ENCODE measurements around the gene KRT40. TPM values are rescaled to one million over a fixed set of nuclear protein-coding genes. Genes with fewer than 3 reads are reported as not detected.

Gene KRT40
- total and polyA plus RNA-seq, 9 of the 15 experiments (the other 6 are each of a cell fraction or from before 2014, with no cell fraction given), result not detected

- Histone ChIP-seq H4K20me1 (replicated peaks; ENCODE audit: control insufficient read depth, insufficient read depth, low read length) (no peaks in the 10 kb centered on the region), H3K4me3 (no peak overlapping the region), H3K9ac (ENCODE audit: insufficient read depth in 1 of 2, low read depth in 2 of 2, low read length in 2 of 2) (no peak overlapping the region), H3K9me3 (replicated peaks; ENCODE audit: control insufficient read depth, insufficient read depth, low read depth, low read length) (no peaks in the 10 kb centered on the region), H3K36me3 (ENCODE audit: control insufficient read depth, insufficient read depth, low read length) (no peaks in the 10 kb centered on the region), H3K27ac (ENCODE audit: extremely low read depth, low read depth, low read length) (no peak overlapping the region), H3K4me1 (replicated peaks in 1 of 2; ENCODE audit: control insufficient read depth in 2 of 2, insufficient read depth in 2 of 2, low read length in 2 of 2) (peaks cover 0 to 5% of the 10 kb centered on the region in 2 experiments; a peak in 2 of 5 replicates), H3K79me2 (ENCODE audit: control insufficient read depth, insufficient read depth, low read length) (no peaks in the 10 kb centered on the region), H3K27me3 (ENCODE audit: control insufficient read depth in 2 of 2, insufficient read depth in 2 of 2, low read length in 2 of 2) (peaks cover 22 to 25% of the 10 kb centered on the region in 2 experiments), H3K4me2 (ENCODE audit: insufficient read depth, low read length) (no peak overlapping the region), H3K9me1 (ENCODE audit: control insufficient read depth, insufficient read depth, low read length) (no peaks in the 10 kb centered on the region), H2AFZ (ENCODE audit: low read depth, low read length) (no peak overlapping the region)
- intact Hi-C loops (cut with micrococcal nuclease) (no loop called here), in situ Hi-C loops (cut with MboI) (no loop called here)
- WGBS (ENCODE audit: insufficient coverage, low coverage, missing lambda C conversion rate), result 0% methylated on average over 3 of the region's 3 CpGs
- CTCF ChIA-PET (ENCODE audit: low intra/inter-chr PET ratio), result no interaction called here
- TF ChIP-seq EZH2 (IDR thresholded peaks at IDR 0.05; ENCODE audit: borderline replicate concordance, low read depth, low read length), result no peak
- TF ChIP-seq GTF2A2 (tag; IDR thresholded peaks at IDR 0.05), result no peak
- TF ChIP-seq HNRNPH1 (optimal IDR thresholded peaks at IDR 0.05; ENCODE audit: low read depth, low read length), result no peak
- no peak for TF ChIP-seq NONO (IDR thresholded peaks at IDR 0.05; ENCODE audit: low read depth in 2 of 2, low read length in 1 of 2)
- TF ChIP-seq RNF219 (CRISPR knock-in tag; IDR thresholded peaks at IDR 0.05), result no peak
- TF ChIP-seq FOXP4 (CRISPR knock-in tag; IDR thresholded peaks at IDR 0.05; ENCODE audit: borderline replicate concordance), result no peak
- TF ChIP-seq KLF13 (tag; IDR thresholded peaks at IDR 0.05; ENCODE audit: borderline replicate concordance, low read depth), result no peak
- no peak for TF ChIP-seq ZC3H8 (IDR thresholded peaks at IDR 0.05)
- no peak for DNase-seq (ENCODE audit: extremely low read depth in 1 of 4, low spot score in 3 of 4)
- BruUV-seq (replicated peaks), result no TSS peak
- no peak for ATAC-seq
- no peak for FAIRE-seq
- POLR2A ChIA-PET, result no interaction called here
Observed at GRCh38 chr17:40935624-40936023, 48.5 kb downstream of the KRT40 start.

All from K562 (cell line).